A673 (cell line): Measurements from ENCODE around the gene CEACAM21. TPM values are rescaled to one million over a fixed set of nuclear protein-coding genes. Genes with fewer than 3 reads are reported as not detected.

Experiments used
- BruUV-seq: library from RNA; stranded (reverse); fragments of 400-500 nt; replicated peaks from 2 replicates; lab custom pipeline; 2021; lab: Mats Ljungman, UMichigan
- CTCF ChIA-PET: fragments of 300-600 bp; sonication (Branson Sonifier 250); formaldehyde crosslinking; loops from one replicate; lab custom pipeline; 2022; ENCODE audit warnings: antibody characterized with exemption; lab: Charles Lee
- POLR2A ChIA-PET: fragments of 300-600 bp; sonication (Branson Sonifier 250); formaldehyde crosslinking; loops from one replicate; lab custom pipeline; 2022; ENCODE audit warnings: antibody characterized with exemption; ENCODE audit not compliant: low non-redundant PET; lab: Charles Lee
- DNase-seq: peaks from one replicate; pipeline ENCODE4 v3.0.0-alpha.2; 2015; ENCODE audit warnings: low spot score
- H3K27ac ChIP-seq: fragments of 200-600 bp; sonication (generic); 2 replicates; pipeline ENCODE4 v1.5.1; 2016; ENCODE audit warnings: mixed run types, low read depth, mild to moderate bottlenecking, mixed read lengths, antibody characterized with exemption, low read length; ENCODE audit not compliant: poor library complexity, severe bottlenecking
- H3K27me3 ChIP-seq: fragments of 200-600 bp; sonication (generic); replicated peaks from 2 replicates; pipeline ENCODE4 v1.6.1; 2017; ENCODE audit warnings: mixed run types, low read depth, mild to moderate bottlenecking, mixed read lengths, antibody characterized with exemption, low read length; ENCODE audit not compliant: insufficient read depth, poor library complexity
- H3K36me3 ChIP-seq: fragments of 200-600 bp; sonication (generic); 2 replicates; pipeline ENCODE4 v1.6.1; 2016; ENCODE audit warnings: mixed run types, mild to moderate bottlenecking, mixed read lengths, antibody characterized with exemption, low read length; ENCODE audit not compliant: insufficient read depth, poor library complexity, severe bottlenecking
- H3K4me1 ChIP-seq: fragments of 200-600 bp; sonication (generic); 2 replicates; pipeline ENCODE4 v1.6.1; 2017; ENCODE audit warnings: mixed run types, mild to moderate bottlenecking, mixed read lengths, antibody characterized with exemption, low read length; ENCODE audit not compliant: insufficient read depth, poor library complexity, severe bottlenecking
- H3K4me3 ChIP-seq: fragments of 200-600 bp; sonication (generic); 2 replicates; pipeline ENCODE4 v1.5.1; 2016; ENCODE audit warnings: low read depth, mixed run types, mild to moderate bottlenecking, mixed read lengths, low read length; ENCODE audit not compliant: poor library complexity, severe bottlenecking
- H3K9me3 ChIP-seq: fragments of 200-600 bp; sonication (generic); 2 replicates; pipeline ENCODE4 v1.6.1; 2016; ENCODE audit warnings: mixed run types, low read depth, mild to moderate bottlenecking, mixed read lengths, antibody characterized with exemption, low read length; ENCODE audit not compliant: poor library complexity, severe bottlenecking
- CTCF ChIP-seq: fragments of 300-800, 200-600 bp; sonication (generic); conservative IDR thresholded peaks from 2 replicates; pipeline ENCODE4 v1.5.1; 2017; ENCODE audit warnings: low read depth, mild to moderate bottlenecking, antibody characterized with exemption, low read length, moderate library complexity, mixed read lengths
- EZH2 ChIP-seq: fragments of 200-600 bp; sonication (generic); IDR thresholded peaks from 2 replicates; pipeline ENCODE4 v1.6.1; 2017; ENCODE audit warnings: borderline replicate concordance, low read depth, mild to moderate bottlenecking, mixed read lengths, antibody characterized with exemption, low read length; ENCODE audit not compliant: poor library complexity, severe bottlenecking
- intact Hi-C: fragments of 100-400 bp; cut with micrococcal nuclease; formaldehyde crosslinking; loops from one replicate; pipeline ENCODE4 v1.10.0; 2022; ENCODE audit not compliant: unreplicated experiment
- total RNA-seq: library from RNA; stranded (reverse); gene quantifications from 2 replicates; pipeline ENCODE4 v1.2.3, GENCODE V29; 2021

Gene CEACAM21
- total RNA-seq, 1 experiment from 2014 or later = 4.3 TPM

- POLR2A ChIA-PET = no interaction called here
- intact Hi-C loops = no loop called here
- DNase-seq = no peak
- no peaks in the 10 kb centered on the region for H3K27me3 ChIP-seq
- TF ChIP-seq EZH2 (no peak), CTCF (no peak)
- H3K4me1 ChIP-seq = peaks cover 10% of the 10 kb centered on the region
- H3K36me3 ChIP-seq = no peaks in the 10 kb centered on the region
- CTCF ChIA-PET = no interaction called here
- no peak overlapping the region for H3K27ac ChIP-seq
- BruUV-seq = no TSS peak
- no peak overlapping the region for H3K4me3 ChIP-seq
- no peaks in the 10 kb centered on the region for H3K9me3 ChIP-seq
These were observed 40.8 kb upstream of the CEACAM21 start for GRCh38 chr19:41535029-41535622.

GRCh38 chr19:41537789-41538188 lies 38.2 kb upstream of the CEACAM21 start:
- Histone ChIP-seq H3K36me3 (no peaks in the 10 kb centered on the region), H3K4me3 (no peak overlapping the region), H3K4me1 (peaks cover 3% of the 10 kb centered on the region), H3K9me3 (no peaks in the 10 kb centered on the region), H3K27me3 (no peaks in the 10 kb centered on the region), H3K27ac (no peak overlapping the region)
- BruUV-seq = no TSS peak
- intact Hi-C loops = no loop called here
- peak; percentile 63 for TF ChIP-seq CTCF
- no peak for TF ChIP-seq EZH2
- POLR2A ChIA-PET = no interaction called here
- CTCF ChIA-PET = no interaction called here
- DNase-seq = peak; percentile 40

DNA sequence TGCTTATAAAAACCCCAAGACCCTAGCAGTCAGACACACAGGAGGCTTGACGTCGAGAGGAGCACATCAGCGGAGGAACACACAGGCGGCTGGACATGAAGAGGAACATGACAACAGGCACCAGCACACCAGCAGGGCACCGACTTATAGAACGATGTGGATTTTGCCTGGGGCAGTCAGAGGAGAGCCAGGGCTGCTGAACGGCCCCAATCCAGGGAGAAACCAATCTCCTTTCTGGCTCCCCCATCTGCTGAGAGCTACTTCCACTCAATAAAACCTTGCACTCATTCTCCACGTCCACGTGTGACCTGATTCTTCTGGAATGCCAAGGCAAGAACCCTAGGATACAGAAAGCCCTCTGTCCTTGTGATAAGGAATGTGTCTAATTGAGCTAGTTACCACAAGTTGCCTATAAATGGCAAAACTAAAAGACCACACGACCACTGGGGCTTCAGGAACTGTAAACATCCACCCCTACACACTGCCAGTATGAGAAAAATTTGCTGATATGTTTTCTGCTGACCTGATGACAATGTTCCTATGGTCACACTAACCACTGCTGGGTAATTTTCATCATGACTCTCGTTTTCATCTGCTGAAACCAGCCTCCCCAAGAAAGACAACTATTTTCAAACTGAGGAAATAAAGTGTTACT lies 35.8 kb upstream of the CEACAM21 start:
- H3K27me3 ChIP-seq = no peaks in the 10 kb centered on the region
- POLR2A ChIA-PET = no interaction called here
- intact Hi-C loops = loop anchor here (2.0 kb wide), 1 partner anchor 23 kb away; no protein-coding TSS in a partner anchor
- H3K27ac ChIP-seq = no peak overlapping the region
- H3K4me3 ChIP-seq = no peak overlapping the region
- no peaks in the 10 kb centered on the region for H3K9me3 ChIP-seq
- no peak for TF ChIP-seq CTCF
- TF ChIP-seq EZH2 = no peak
- BruUV-seq = no TSS peak
- H3K36me3 ChIP-seq = no peaks in the 10 kb centered on the region
- DNase-seq = no peak
- no peaks in the 10 kb centered on the region for H3K4me1 ChIP-seq
- CTCF ChIA-PET = no interaction called here
